IMR-90 (cell line): ENCODE results near the gene GPI. TPM values are rescaled to one million over a fixed set of nuclear protein-coding genes. Genes with fewer than 3 reads are reported as not detected.

Experiments
- ATAC-seq: fragments of 200-7000 bp; cut with Tn5 transposase; 2 replicates; pipeline ENCODE4 v1.9.1; 2020; ENCODE audit warnings: low read depth, mild to moderate bottlenecking, moderate library complexity
- BruUV-seq: library from RNA; stranded (reverse); fragments of 400-500 nt; replicated peaks from 2 replicates; lab custom pipeline; 2021; lab: Mats Ljungman, UMichigan
- CTCF ChIA-PET: fragments of 300-600 bp; formaldehyde crosslinking; extraction: SDS; loops from one replicate; lab custom pipeline; 2021; ENCODE audit warnings: antibody characterized with exemption; lab: Yijun Ruan, JAX
- POLR2A ChIA-PET: fragments of 300-600 bp; sonication (Branson Sonifier 250); formaldehyde crosslinking; loops from one replicate; lab custom pipeline; 2022; ENCODE audit warnings: antibody characterized with exemption; ENCODE audit not compliant: unreplicated experiment; lab: Charles Lee
- DNase-seq: peaks from one replicate; pipeline ENCODE4 v3.0.0; 2013
- H2AFZ ChIP-seq: replicated peaks from 2 replicates; pipeline ENCODE3; 2013; ENCODE audit warnings: low read length, mild to moderate bottlenecking; ENCODE audit not compliant: poor library complexity
- H2AK5ac ChIP-seq: 2 replicates; pipeline ENCODE4 v1.6.1; 2013; ENCODE audit warnings: low read depth, low read length, inconsistent platforms
- H2AK9ac ChIP-seq: replicated peaks from 2 replicates; pipeline ENCODE3; 2013; ENCODE audit warnings: mild to moderate bottlenecking, low read depth, low read length, moderate library complexity; ENCODE audit not compliant: poor library complexity
- H2BK120ac ChIP-seq: 2 replicates; pipeline ENCODE4 v1.6.1; 2013; ENCODE audit warnings: low read depth, low read length, inconsistent platforms
- H2BK15ac ChIP-seq: 3 replicates; pipeline ENCODE4 v1.6.1; 2013; ENCODE audit warnings: low read depth, low read length, inconsistent platforms
- H2BK20ac ChIP-seq: 2 replicates; pipeline ENCODE4 v1.6.1; 2013; ENCODE audit warnings: low read depth, mild to moderate bottlenecking, inconsistent platforms, low read length, moderate library complexity
- H2BK5ac ChIP-seq: 2 replicates; pipeline ENCODE4 v1.6.1; 2013; ENCODE audit warnings: mild to moderate bottlenecking, low read depth, low read length, inconsistent platforms; ENCODE audit not compliant: poor library complexity, severe bottlenecking
- H3K14ac ChIP-seq: replicated peaks from 2 replicates; pipeline ENCODE4 v1.6.1; 2013; ENCODE audit warnings: low read depth, low read length, inconsistent platforms
- H3K18ac ChIP-seq: 2 replicates; pipeline ENCODE4 v1.6.1; 2013; ENCODE audit warnings: low read depth, low read length, control low read depth
- H3K23ac ChIP-seq: 2 replicates; pipeline ENCODE4 v1.6.1; 2013; ENCODE audit warnings: low read depth, low read length, inconsistent platforms
- H3K27ac ChIP-seq: 2 replicates; pipeline ENCODE4 v1.5.1; 2013; ENCODE audit warnings: mild to moderate bottlenecking, control low read depth, low read length; ENCODE audit not compliant: insufficient read depth
- H3K27me3 ChIP-seq: 2 replicates; pipeline ENCODE4 v1.6.1; 2013; ENCODE audit warnings: low read length; ENCODE audit not compliant: control insufficient read depth, insufficient read depth
- H3K36me3 ChIP-seq: 2 replicates; pipeline ENCODE4 v1.6.1; 2013; ENCODE audit warnings: low read length, mixed read lengths; ENCODE audit not compliant: control insufficient read depth, insufficient read depth
- H3K4ac ChIP-seq: 2 replicates; pipeline ENCODE4 v1.6.1; 2013; ENCODE audit warnings: low read depth, low read length, inconsistent platforms
- H3K4me1 ChIP-seq: 2 replicates; pipeline ENCODE4 v1.6.1; 2013; ENCODE audit warnings: low read length, mixed read lengths; ENCODE audit not compliant: control insufficient read depth, insufficient read depth
- H3K4me2 ChIP-seq: 2 replicates; pipeline ENCODE4 v1.6.1; 2013; ENCODE audit warnings: low read depth, mild to moderate bottlenecking, control low read depth, low read length, moderate library complexity
- H3K4me3 ChIP-seq: 2 replicates; pipeline ENCODE4 v1.5.1; 2013; ENCODE audit warnings: low read depth, mild to moderate bottlenecking, control low read depth, low read length, moderate library complexity; ENCODE audit not compliant: insufficient read depth
- H3K56ac ChIP-seq: 2 replicates; pipeline ENCODE4 v1.6.1; 2013; ENCODE audit warnings: low read length, inconsistent platforms; ENCODE audit not compliant: insufficient read depth; ENCODE audit errors: extremely low read depth
- H3K79me1 ChIP-seq, 2 experiments: 2 replicates each; pipeline ENCODE4 v1.6.1; 2013; ENCODE audit warnings: low read length in 2 of 2, inconsistent platforms in 1 of 2, low read depth in 1 of 2
- H3K9ac ChIP-seq: 2 replicates; pipeline ENCODE4 v1.6.1; 2013; ENCODE audit warnings: low read depth, low read length, control low read depth
- H3K9me1 ChIP-seq: 2 replicates; pipeline ENCODE4 v1.6.1; 2013; ENCODE audit warnings: low read length, inconsistent platforms; ENCODE audit not compliant: insufficient read depth
- H3K9me3 ChIP-seq: 2 replicates; pipeline ENCODE4 v1.6.1; 2013; ENCODE audit warnings: low read length; ENCODE audit not compliant: control insufficient read depth, insufficient read depth
- H4K20me1 ChIP-seq: 2 replicates; pipeline ENCODE4 v1.6.1; 2013; ENCODE audit warnings: low read length, inconsistent platforms; ENCODE audit not compliant: insufficient read depth
- H4K5ac ChIP-seq: 2 replicates; pipeline ENCODE4 v1.6.1; 2013; ENCODE audit warnings: mild to moderate bottlenecking, low read depth, low read length, control low read depth
- H4K8ac ChIP-seq, 2 experiments: 2 replicates each; pipeline ENCODE4 v1.6.1; 2013; ENCODE audit warnings: low read depth in 2 of 2, low read length in 2 of 2, control low read depth in 1 of 2, inconsistent platforms in 1 of 2
- H4K91ac ChIP-seq: 2 replicates; pipeline ENCODE4 v1.6.1; 2013; ENCODE audit warnings: low read depth, low read length, inconsistent platforms; ENCODE audit not compliant: insufficient read depth
- WGBS, 2 experiments: methylation state at CpG; one replicate each; pipeline versions ENCODE4 v1.1.5 to v1.1.7; 2013; ENCODE audit warnings: missing lambda C conversion rate in 2 of 2; ENCODE audit not compliant: insufficient read length in 1 of 2; ENCODE audit errors: extremely low coverage in 2 of 2; 5-methylcytosine and 5-hydroxymethylcytosine counted together
- dilution Hi-C: fragments of 300-500 bp; cut with HindIII; formaldehyde crosslinking; loops from one replicate; pipeline ENCODE4 v1.14.3; 2018; ENCODE audit warnings: low sequenced_read_pairs; ENCODE audit not compliant: unreplicated experiment
- in situ Hi-C: fragments of 300-500 bp; cut with MboI; formaldehyde crosslinking; loops from 3 replicates; pipeline ENCODE4 v1.14.3; 2019; ENCODE audit warnings: low sequenced_read_pairs, inconsistent platforms, mixed read lengths
- intact Hi-C: fragments of 100-400 bp; cut with micrococcal nuclease; formaldehyde crosslinking; loops from 2 replicates; pipeline ENCODE4 v1.10.0; 2022
- polyA plus RNA-seq, 3 experiments: library from polyadenylated mRNA; depleted of rRNA; stranded (reverse); fragments of >200 nt; gene quantifications; 2 replicates each; pipeline ENCODE4 v1.2.3, GENCODE V29; 2012; ENCODE audit warnings: low replicate concordance in 1 of 3
- total RNA-seq: library from RNA; depleted of rRNA; stranded (reverse); fragments of >200 nt; gene quantifications from 2 replicates; pipeline ENCODE4 v1.2.3, GENCODE V29; 2012
- TF ChIP-seq, protein P1 (sequence below): conservative IDR thresholded peaks from 2 replicates; pipeline ENCODE4 v1.5.1; 2012; ENCODE audit warnings: mild to moderate bottlenecking, low read depth, low read length, improper control_type of control experiment

The GPI gene
- total and polyA plus RNA-seq, 2 of the 4 experiments (the other 2 are of a cell fraction), result 147 to 239 TPM

DNA sequence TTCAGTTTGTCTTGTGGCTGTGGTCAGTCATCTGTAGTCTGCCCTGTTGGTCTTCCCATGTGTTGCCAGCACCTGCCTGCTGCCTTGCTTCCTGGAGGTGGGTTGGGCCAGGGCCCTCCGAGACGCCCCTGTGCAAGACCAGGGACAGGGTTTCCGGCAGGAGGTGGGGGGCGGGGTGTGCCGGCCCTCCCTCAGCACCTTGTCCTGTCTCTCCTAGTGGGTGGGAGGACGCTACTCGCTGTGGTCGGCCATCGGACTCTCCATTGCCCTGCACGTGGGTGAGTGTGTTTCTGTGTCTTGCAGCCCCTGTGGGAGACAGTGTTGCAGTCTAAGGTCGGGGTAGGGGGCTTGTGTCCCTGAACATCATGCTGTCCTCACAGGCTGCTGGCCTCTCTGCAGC is 28.0 kb downstream of the GPI start:
- Histone ChIP-seq H3K14ac (no peak overlapping the region), H4K5ac (no peak overlapping the region), H2BK120ac (no peak overlapping the region), H3K9ac (no peak overlapping the region), H2AFZ (no peak overlapping the region), H3K4me2 (no peak overlapping the region), H4K8ac (no peak overlapping the region), H4K91ac (no peak overlapping the region), H3K56ac (no peak overlapping the region), H2BK5ac (no peak overlapping the region), H3K9me3 (no peaks in the 10 kb centered on the region), H4K20me1 (peaks cover 22% of the 10 kb centered on the region), H2AK5ac (no peak overlapping the region), H3K4me1 (no peaks in the 10 kb centered on the region), H3K9me1 (peaks cover 12% of the 10 kb centered on the region; the same call in 1 of the 2 replicates), H3K18ac (no peak overlapping the region), H3K27me3 (no peaks in the 10 kb centered on the region), H2AK9ac (no peak overlapping the region), H2BK15ac (no peak overlapping the region), H3K36me3 (peaks cover 85% of the 10 kb centered on the region), H3K79me1 (peaks cover 21 to 30% of the 10 kb centered on the region in 2 experiments), H2BK20ac (no peak overlapping the region), H3K4ac (no peak overlapping the region), H3K27ac (no peak overlapping the region), H3K23ac (no peak overlapping the region), H3K4me3 (no peak overlapping the region)
- DNase-seq (no peak), ATAC-seq (no peak)
- ChIA-PET POLR2A (no interaction called here), CTCF (no interaction called here)
- intact Hi-C loops (no loop called here), dilution Hi-C loops (no loop called here), in situ Hi-C loops (no loop called here)
- WGBS, 2 experiments, result 93% methylated on average over 2 of the region's 11 CpGs; no CpG with 5 or more reads in 1 of the 2 experiments
- BruUV-seq, result no TSS peak
- TF ChIP-seq, protein P1, sequence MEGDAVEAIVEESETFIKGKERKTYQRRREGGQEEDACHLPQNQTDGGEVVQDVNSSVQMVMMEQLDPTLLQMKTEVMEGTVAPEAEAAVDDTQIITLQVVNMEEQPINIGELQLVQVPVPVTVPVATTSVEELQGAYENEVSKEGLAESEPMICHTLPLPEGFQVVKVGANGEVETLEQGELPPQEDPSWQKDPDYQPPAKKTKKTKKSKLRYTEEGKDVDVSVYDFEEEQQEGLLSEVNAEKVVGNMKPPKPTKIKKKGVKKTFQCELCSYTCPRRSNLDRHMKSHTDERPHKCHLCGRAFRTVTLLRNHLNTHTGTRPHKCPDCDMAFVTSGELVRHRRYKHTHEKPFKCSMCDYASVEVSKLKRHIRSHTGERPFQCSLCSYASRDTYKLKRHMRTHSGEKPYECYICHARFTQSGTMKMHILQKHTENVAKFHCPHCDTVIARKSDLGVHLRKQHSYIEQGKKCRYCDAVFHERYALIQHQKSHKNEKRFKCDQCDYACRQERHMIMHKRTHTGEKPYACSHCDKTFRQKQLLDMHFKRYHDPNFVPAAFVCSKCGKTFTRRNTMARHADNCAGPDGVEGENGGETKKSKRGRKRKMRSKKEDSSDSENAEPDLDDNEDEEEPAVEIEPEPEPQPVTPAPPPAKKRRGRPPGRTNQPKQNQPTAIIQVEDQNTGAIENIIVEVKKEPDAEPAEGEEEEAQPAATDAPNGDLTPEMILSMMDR, result no peak
